HG03342 (cell line): Measurements from ENCODE around the gene AP4E1.
"Not testable (repeated sequence)": the region's sequence is repeated elsewhere in the genome, so short reads cannot be mapped to it uniquely, and the experiment has no call there.

Experiments
- ATAC-seq: cut with Tn5 transposase; IDR thresholded peaks from one replicate; pipeline ENCODE4 v1.9.1; 2021; ENCODE audit warnings: mild to moderate bottlenecking, moderate library complexity; ENCODE audit not compliant: unreplicated experiment

Gene AP4E1

DNA sequence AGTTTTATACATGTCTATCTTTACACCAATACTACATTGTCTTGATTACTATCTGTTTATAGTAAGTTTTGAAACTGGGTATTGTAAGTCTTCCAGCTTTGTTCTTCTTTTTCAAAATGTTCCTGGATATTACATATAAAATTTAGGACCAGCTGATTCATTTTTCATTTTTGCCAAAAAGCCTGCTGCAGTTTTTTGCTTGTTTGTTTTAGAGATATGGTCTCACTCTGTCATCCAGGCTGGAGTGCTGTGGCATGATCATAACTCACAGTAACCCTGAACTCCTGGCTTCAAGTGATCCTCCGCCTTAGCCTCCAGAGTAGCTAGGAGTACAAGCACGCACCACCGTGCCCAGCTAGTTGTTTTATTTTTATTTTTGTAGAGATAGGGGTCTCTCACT lies 20.4 kb upstream of the AP4E1 start:
- ATAC-seq, result no peak

DNA sequence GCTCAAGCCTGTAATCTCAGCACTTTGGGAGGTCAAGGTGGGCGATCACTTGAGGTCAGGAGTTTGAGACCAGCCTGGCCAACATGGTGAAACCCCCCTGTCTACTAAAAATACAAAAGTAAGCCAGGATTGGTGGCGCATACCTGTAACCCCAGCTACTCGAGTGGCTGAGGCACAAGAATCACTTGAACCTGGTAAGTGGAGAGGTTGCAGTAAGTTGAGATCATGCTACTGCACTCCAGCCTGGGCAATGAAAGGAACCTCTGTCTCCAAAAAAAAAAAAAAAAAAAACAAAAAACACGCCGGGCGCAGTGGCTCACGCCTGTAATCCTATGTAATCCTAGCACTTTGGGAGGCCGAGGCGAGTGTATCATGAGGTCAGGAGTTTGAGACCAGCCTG lies 18.9 kb upstream of the AP4E1 start:
- ATAC-seq, result no peak

DNA sequence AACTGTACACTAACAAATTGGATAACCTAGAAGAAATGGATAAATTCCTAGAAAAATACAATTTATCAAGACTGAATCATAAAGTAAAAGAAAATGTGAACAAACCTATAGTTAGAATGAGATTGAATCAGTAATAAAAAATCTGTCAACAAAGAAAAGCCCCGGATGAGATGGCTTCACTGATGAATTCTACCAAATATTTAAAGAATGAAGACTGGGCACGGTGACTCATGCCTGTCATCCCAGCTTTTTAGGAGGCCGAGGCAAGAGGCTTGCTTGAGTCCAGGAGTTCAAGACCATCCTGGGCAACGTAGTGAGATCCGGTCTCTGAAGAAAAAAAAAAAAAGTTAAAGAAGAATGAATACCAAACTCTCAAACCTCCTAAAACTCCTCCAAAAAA lies 17.7 kb upstream of the AP4E1 start:
- ATAC-seq, result no peak

DNA sequence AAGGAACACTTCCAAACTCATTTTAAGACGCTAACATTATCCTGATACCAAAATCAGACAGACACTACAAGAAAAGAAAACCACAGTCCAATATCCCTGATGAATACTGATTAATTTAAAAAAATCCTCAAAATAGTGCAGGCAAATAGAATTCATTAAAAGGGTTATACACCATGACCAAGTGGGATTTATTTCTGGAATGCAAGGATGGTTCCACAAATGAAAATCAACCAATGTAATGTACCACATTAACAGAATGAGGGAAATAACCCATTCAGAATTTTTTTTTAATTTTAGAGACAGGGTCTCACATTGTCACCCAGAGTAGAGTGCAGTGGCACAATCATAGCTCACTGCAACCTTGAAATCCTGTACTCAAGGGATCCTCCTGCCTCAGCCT lies 17.3 kb upstream of the AP4E1 start:
- no peak for ATAC-seq

DNA sequence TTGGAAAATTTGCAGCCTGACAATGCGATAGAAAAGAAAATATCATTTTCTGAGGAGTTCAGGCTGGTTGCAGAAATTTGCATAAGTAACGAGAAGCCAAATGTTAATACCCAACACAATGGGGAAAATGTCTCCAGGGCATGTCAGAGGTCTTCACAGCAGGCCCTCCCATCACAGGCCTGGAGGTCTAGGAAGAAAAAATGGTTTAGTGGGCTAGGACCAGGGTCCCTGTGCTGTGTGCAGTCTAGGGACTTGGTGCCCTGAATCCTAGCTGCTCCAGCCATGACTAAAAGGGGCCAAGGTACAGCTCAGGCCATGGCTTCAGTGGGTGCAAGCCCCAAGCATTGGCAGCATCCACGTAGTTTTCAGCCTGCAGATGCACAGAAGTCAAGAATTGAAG lies 14.5 kb upstream of the AP4E1 start:
- ATAC-seq, result no peak

DNA sequence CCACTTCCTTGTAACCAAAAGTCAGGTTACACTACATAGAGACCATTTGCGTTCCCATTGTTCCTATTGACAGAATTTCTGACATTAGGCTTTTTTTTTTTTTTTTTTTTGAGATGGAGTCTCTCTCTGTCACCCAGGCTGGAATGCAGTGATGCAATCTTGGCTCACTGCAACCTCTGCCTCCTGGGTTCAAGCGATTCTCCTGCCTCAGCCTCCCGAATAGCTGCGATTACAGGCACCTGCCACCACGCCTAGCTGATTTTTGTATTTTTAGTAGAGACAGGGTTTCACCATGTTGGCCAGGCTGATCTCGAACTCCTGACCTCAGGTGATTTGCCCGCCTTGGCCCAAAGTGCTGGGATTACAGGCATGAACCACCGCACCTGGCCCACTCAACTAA lies 7.1 kb upstream of the AP4E1 start:
- not testable (repeated sequence) for ATAC-seq

DNA sequence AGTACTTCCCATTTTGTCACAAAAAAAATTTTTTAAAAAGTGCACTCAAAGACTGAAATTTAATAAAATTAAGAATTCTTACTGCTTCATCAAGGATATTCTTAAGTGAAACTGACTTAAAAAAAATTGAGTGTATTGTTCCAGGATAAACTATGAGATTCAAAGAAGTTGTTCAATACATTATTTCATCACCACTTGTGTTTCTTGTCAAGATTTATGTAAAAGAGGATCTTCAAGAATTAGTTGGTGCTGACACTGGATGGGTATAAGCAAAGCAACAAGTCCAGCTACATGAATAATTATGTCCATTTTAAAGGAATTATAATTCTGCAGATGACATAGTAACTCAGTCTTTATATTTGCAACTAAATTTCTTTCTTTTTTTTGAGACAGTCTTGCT lies 4.3 kb upstream of the AP4E1 start:
- no peak for ATAC-seq

DNA sequence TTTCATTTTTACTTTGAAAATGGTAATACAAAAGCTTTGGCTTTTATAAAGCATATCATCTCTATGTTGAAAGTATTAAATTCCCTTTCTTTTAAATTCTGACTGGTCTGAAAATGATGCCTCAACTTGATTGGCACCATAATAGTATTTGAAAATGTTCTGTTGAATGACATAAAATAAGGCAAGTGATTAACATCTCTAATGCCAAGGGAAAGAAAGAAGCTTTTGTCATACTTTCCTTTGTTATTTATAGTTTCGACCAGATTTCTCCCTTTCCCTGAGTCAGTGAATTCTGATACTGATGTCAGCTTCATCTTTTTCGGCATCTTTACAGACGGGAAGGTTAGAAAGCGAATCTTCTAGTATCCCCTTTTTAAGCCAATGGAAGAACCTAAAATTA lies 3.4 kb upstream of the AP4E1 start:
- ATAC-seq, result no peak

DNA sequence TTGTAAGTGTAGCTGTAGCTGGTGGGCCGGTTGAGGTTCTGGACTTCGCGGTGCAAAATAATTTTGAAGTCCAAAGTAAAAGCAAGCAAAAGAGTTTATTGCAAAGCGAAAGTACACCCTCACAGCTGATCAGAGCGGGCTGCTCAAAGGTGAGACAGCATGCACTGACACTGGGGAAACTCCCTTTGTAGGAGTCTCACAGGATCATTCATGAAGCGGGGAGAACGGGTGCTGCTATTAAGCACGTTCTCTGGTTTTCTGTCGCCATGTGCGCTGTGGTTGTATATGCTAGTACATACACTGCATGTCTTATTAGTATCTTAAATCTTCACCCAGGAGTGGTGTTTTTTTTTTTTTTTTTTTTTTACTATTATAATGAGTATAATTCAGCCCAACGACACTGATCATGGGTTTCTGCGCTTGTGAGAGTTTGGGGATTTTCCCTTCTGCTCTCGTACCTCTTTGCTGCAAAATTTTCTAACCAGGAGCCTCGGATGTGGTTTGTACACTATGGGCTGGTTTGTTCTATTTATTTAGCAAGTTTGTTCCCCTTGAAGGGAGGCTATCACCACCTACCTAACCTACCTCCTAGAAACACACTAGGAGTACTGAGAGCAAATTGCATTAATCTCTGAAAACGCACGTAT lies 1.4 kb upstream of the AP4E1 start:
- ATAC-seq, result peak; percentile 70

DNA sequence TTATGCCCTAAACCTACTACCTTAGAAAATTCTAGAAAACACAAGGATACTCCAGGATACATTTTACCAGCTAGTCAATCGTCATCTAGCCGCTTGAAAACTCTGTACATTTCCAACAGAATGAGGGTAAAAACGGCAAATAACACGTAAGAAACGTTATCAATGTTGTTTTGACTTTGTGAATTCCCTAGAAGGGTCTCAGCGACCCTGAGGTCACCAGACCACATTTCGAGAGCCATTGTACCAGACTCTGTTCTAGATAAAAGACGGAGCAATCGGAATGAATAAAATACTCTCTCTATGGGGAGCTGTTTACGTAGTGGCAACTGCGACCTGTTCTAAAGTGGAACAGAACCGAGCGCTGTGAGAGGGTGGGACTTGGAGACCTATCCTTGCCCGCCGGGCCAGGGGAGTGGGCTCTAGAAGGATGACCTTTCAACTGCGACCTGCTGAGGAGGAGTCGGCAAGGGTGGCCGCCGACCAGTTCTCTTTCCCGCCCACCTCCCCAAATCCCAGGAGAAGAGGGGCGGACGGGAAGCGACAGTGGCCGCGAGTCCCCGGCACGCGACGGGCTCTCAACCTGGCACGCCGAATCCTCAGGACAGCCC lies 778 bp upstream of the AP4E1 start:
- peak; percentile 9 for ATAC-seq

DNA sequence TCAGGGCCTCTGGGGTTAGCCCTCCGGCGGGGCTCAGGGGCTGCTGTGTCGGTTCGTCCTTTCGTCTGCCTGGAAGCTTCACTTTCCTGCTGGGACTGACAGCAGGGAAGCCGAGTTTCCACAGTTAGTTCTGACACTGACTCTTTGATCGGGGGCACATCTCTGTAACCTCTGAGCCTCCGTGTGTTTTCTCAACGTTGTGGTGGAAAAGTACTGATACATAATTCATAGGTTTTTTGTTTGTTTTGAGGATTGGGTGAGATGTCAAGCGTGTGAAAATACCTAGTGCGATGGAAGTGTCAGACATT lies 481 bp downstream of the AP4E1 start:
- ATAC-seq, result no peak

DNA sequence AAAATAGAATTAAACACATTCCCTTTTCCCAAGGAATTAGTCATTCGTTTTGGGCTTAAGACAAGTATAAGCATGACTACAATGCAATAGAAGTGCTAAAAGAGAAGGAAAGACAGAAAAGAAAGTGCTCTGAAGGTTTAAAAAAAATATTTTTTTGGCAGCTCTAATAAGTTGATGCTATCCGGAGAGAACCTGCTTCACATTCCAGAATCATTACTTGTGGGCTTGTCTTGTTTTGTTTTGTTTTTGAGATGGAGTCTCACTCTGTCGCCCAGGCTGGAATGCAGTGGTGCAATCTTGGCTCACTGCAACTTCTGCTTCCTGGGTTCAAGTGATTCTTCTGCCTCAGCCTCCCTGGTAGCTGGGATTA lies 1.9 kb downstream of the AP4E1 start:
- not testable (repeated sequence) for ATAC-seq

DNA sequence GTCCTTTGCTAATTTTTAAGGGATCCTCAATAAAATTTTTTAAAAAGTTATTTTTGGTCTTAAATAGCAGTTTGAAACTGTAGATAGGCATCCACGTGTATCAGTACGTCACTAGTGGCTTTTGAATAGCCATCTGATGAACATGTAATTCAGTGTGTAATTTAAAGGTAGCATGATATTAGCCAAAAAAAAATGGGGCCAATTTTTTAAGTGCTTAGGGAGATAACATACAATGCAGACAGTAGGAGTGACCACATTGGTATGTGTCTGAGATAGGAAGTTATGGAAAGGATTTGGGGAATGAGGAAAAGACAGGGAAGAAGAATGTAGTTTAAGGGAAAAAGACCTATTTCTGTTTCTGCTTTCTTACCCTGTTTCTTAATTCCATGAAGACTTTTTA lies 2.5 kb downstream of the AP4E1 start:
- ATAC-seq, result no peak

DNA sequence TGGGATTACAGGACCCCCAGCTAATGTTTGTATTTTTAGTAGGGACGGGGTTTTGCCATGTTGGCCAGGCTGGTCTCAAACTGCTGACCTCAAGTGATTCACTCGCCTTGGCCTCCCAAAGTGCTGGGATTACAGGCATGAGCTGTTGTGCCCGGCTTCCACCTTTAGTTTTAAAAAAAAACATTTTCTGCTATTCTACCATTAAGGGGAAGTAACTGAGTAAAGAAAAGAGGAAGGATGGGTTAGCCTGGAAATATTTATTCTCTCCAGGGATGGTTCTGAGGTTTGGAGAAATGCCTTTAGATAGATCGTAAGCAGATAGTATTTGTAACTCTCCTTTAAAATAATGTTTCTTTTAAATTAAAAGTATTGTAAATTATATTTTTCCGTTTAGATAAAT lies 3.1 kb downstream of the AP4E1 start:
- ATAC-seq, result no peak

DNA sequence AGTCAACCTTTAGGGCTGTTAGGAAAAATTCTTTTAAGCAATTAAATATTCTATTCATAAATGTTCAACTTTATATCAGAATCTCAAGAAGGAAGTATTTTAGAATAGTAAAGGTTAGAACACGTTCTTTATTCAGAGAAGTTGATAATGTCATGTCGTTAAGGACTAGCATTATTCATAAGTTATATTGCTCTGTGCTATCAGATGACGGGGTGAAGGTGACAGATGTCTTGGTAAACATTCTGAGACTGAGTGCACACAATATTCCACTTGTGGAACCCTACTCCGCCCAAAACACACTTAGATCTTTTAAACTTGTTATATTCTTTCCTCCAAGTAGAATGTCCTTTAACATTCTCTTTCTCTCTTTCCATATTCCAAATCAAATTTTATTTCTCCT lies 7.9 kb downstream of the AP4E1 start:
- no peak for ATAC-seq

DNA sequence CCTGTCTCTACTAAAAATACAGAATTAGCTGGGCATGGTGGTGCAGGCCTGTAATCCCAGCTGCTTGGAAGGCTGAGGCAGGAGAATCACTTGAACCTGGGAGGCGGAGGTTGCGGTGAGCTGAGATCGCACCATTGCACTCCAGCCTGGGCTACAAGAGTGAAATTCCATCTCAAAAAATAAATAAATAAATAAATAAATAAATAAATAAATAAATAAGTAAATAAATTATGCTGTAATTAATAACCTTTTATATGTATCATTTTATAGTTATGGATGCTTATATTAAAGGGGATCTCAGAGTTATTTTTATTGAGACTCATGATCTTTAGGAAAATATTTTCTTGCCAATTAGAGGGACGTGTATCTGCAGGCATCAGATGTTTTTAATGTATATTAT lies 10.9 kb downstream of the AP4E1 start:
- ATAC-seq, result not testable (repeated sequence)

DNA sequence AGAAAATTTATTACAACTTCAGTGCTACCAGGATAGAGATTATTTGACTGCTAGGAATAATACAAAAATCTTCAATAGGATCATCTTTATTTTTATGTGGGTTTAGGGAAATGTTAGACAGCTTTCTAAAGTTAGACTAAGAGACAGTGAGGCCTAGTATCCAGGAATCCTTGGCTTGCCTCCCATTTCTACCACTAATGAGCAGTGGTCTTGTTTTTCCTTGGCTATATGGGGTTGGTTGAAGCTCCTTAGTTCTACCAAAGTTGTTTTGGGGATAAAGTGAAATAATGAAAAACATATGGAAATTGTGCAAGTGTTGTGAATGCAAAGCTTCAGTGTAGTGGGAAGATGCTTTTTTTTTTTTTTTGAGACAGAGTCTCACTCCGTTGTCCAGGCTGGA lies 16.8 kb downstream of the AP4E1 start:
- ATAC-seq, result no peak

DNA sequence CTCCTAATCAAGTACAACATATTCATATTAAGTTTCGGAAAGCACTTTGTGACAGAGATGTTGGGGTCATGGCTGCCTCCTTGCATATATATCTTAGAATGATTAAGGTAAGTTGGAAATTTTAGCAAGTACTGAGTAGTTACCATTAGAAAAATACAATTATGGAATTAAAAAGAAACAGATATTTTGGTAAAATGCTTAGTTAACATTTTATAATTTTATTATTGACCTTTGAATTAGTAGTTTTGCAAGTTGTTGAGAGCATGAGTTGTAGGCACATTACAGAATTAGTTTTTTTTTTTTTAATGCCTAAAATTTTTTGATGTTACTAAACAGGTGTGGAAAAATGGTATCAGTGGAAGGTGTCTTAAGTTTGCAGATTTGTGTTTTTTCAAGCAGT lies 20.6 kb downstream of the AP4E1 start:
- no peak for ATAC-seq

DNA sequence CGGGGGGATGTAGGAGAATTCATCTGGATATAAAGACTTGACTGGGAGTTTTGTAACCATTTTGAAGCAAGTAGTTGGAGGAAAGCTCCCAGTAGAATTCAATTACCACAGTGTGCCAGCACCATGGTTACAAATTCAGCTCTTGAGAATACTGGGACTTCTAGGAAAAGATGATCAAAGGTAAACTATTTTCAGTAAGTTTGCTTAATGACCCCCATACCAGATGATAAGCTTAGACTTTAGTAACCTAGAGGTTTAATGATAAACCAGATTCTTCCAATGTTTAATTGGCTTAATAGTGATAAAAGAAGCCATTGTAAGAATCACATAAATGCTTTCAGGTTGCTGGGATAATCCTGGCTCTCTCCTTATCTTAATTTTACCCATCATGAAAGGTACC lies 22.3 kb downstream of the AP4E1 start:
- no peak for ATAC-seq

DNA sequence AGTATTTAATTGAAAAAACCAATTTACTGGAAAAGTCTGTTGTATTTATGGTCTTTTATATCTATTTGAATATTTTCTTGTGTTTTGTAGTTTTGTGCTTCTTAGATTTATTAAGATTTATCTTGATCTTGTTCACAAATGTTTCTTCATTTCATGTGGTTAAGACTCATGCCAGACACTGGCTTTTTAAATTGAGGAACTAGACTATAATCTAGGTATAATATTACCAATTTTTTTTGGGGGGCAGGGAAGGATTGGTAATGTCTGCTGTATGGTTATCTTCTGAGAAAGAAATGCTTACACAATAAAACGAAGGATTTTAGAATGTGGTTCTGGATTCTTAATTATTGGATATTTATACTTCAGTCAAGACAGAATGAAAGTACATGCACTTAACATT lies 24.9 kb downstream of the AP4E1 start:
- ATAC-seq, result no peak

DNA sequence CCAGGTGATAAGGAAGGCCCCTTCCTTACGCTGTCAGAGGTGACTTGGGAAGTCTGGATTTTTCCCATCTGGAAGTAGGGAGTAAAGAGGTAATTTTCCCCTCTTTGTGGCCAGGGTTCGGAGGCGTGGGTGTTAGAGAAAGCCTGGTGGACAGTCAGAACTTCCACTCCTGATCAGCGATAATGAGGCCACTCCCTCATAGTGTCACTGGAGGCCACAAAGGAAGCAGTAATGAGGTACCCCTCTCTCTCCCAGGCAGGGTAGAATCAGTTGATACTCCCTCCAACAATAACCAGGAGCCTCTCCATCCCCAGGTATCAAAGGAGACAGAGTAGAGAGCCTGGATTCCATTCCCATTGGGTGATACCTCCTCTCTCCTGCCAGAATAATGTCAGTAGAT lies 30.0 kb downstream of the AP4E1 start:
- no peak for ATAC-seq

DNA sequence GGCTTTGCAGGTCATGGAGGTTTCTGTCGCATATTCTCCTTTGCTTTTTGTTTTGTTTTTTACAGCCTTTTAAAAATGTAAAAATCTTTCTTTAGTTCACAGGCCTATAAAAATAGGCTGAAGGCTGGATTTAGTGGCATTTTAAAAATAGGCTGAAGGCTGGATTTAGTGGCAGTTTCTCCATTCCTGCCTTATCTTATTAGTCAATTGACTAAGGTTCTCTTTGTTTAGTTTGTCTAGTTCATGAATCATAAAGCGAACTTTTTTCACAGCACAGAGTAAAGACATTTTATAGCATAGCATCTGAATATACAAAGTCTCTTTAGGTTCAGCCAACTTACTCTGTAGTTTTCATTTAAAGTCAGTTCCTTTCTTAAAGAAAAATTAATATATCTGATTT lies 31.4 kb downstream of the AP4E1 start:
- no peak for ATAC-seq

DNA sequence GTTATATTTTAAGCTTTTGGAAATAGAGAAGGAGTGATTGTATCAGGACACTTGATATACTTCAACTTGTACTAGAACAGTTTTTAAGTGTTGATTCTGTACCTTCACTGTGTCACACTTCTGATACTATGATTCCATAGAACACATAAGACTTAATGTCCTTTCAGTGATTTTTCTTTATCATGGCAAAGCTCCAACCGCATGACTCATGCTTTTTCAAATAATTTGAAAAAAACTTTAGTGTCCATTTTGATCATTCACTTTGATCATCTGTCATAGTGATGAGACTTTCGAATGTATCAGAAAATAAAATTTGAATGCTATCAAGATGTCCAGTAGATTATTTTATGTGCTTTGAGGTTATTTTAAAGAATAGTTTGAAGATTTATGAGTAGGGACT lies 32.0 kb downstream of the AP4E1 start:
- ATAC-seq, result no peak
